ENCODE measurements around the gene USP17L5. TPM values are rescaled to one million over a fixed set of nuclear protein-coding genes. Genes with fewer than 3 reads are reported as not detected.
A peak's percentile ranks its signal among the peaks of the same experiment; 100 is the strongest.
"Not testable (repeated sequence)": the region's sequence is repeated elsewhere in the genome, so short reads cannot be mapped to it uniquely, and the experiment has no call there.

The USP17L5 gene
- total RNA-seq, 1 donor from 2014 or later: not detected

GRCh38 chr4:9384126-9384525 lies 44.9 kb downstream of the USP17L5 start:
- DNase-seq (ENCODE audit: low read depth) (peak; percentile 50), FAIRE-seq (no peak)
- Histone ChIP-seq H3K27me3 (ENCODE audit: control insufficient read depth, insufficient read depth, low read length) (no peaks in the 10 kb centered on the region), H3K4me3 (ENCODE audit: low read depth, low read length) (no peak overlapping the region), H3K36me3 (ENCODE audit: control insufficient read depth, insufficient read depth, low read length) (no peaks in the 10 kb centered on the region)
- no peak for TF ChIP-seq CTCF (IDR thresholded peaks at IDR 0.05; ENCODE audit: insufficient read depth, low read length, severe bottlenecking)

DNA sequence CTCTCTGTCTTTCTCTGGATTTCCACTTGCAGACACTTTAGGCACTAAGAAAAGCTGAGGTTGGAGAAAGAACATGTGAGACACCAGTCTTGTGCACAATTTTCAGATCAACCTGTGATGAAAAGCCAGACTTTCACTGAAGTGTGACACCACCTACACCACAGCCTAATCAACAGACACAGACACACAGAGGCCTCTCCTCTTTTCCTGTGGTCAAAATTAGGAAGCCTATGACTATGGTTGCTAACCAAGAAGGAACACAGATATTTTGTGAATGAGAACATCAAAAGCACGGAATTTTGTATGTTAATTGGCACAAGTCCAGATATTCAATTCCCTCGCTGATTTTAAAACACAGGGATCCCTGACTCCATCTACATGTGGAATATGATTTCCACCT lies 49.8 kb downstream of the USP17L5 start:
- not testable (repeated sequence) for H3K36me3 ChIP-seq (ENCODE audit: control insufficient read depth, insufficient read depth, low read length); H3K4me3 ChIP-seq (ENCODE audit: low read depth, low read length); FAIRE-seq; DNase-seq (ENCODE audit: low read depth); H3K27me3 ChIP-seq (ENCODE audit: control insufficient read depth, insufficient read depth, low read length)

Other genes with a start within 250 kb of the USP17L5 start
- gene FAM90A26, start 169.0 kb upstream of the USP17L5 start, total RNA-seq: not detected in 2 replicates
- not detected in 2 replicates for gene USP17L10, start 128.7 kb upstream of the USP17L5 start, total RNA-seq
- gene USP17L11, start 124.0 kb upstream of the USP17L5 start, total RNA-seq: not detected in 2 replicates
- not detected in 2 replicates for gene USP17L12, start 119.3 kb upstream of the USP17L5 start, total RNA-seq
- not detected in 2 replicates for gene USP17L13, start 114.5 kb upstream of the USP17L5 start, total RNA-seq
- not detected in 2 replicates for gene USP17L15, start 105.0 kb upstream of the USP17L5 start, total RNA-seq
- gene USP17L17, start 95.5 kb upstream of the USP17L5 start, total RNA-seq: not detected in 2 replicates
- gene USP17L18, start 90.8 kb upstream of the USP17L5 start, total RNA-seq: not detected in 2 replicates
- not detected in 2 replicates for gene USP17L19, start 86.0 kb upstream of the USP17L5 start, total RNA-seq
- not detected in 2 replicates for gene USP17L20, start 81.3 kb upstream of the USP17L5 start, total RNA-seq
- not detected in 2 replicates for gene USP17L21, start 76.5 kb upstream of the USP17L5 start, total RNA-seq
- not detected in 2 replicates for gene USP17L22, start 71.8 kb upstream of the USP17L5 start, total RNA-seq
- gene USP17L24, start 14.2 kb upstream of the USP17L5 start, total RNA-seq: not detected in 2 replicates
- not detected in 2 replicates for gene USP17L25, start 9.5 kb upstream of the USP17L5 start, total RNA-seq
- not detected in 2 replicates for gene USP17L26, start 4.7 kb upstream of the USP17L5 start, total RNA-seq
- gene USP17L27, start 4.7 kb downstream of the USP17L5 start, total RNA-seq: not detected in 2 replicates
- not detected in 2 replicates for gene USP17L28, start 9.5 kb downstream of the USP17L5 start, total RNA-seq
- not detected in 2 replicates for gene USP17L29, start 14.2 kb downstream of the USP17L5 start, total RNA-seq
- gene USP17L30, start 23.7 kb downstream of the USP17L5 start, total RNA-seq: not detected in 2 replicates
- not detected in 2 replicates for gene DEFB131A, start 105.0 kb downstream of the USP17L5 start, total RNA-seq